Measurements from ENCODE around the gene HIGD2A.

- TF ChIP-seq GATA3 (IDR thresholded peaks at IDR 0.05; ENCODE audit: low read depth, low read length): no peak
- no peak for TF ChIP-seq GATA2 (IDR thresholded peaks at IDR 0.05; ENCODE audit: low read depth, low read length)
Measured at GRCh38 chr5:176416965-176417364, 28.4 kb downstream of the HIGD2A start.
